NOMO-1 treated with dmso at 0.1 percent for 144 hours (cell line): Measurements from ENCODE around the gene NPIPB9.

ENCODE experiments used
- DNase-seq: peaks from one replicate; lab custom pipeline; 2025; ENCODE audit not compliant: unreplicated experiment; lab: John Stamatoyannopoulos, UW

The NPIPB9 gene

DNA sequence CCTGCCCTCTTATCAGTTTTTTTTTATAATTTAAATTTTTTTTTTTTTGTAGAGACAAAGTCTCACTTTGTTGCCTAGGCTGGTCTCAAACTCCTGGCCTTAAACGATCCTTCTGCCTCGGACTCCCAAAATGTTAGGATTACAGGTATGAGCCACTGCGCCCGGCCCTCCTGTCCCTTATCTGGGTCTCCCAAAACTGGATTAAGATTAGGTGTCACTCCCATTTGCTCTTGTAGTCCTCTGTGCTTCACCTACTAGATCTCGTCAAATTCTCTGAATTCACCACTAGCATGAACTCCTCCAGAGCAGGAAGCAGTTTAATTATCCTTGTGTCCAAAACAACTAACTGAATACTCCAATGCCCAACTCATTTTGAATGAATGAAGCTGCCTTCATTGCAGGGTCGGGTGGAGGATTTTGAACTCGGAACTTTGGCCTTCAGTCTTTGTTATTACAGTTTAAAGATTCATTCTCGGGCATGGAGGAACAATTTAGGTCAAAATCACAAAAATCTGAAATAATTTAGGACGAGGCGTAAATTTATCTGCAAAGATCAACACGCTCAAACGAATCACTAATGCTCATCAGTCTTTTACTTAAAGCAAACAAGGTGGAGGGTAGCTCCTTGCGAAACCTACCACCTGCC is 70.4 kb downstream of the NPIPB9 start:
- no peak for DNase-seq
